NCI-H187 (cell line): ENCODE measurements around the gene PM20D1.
"Not testable (repeated sequence)": the region's sequence is repeated elsewhere in the genome, so short reads cannot be mapped to it uniquely, and the experiment has no call there.

Experiments used
- DNase-seq, 2 experiments: peaks; one replicate each; lab custom pipeline; 2025; lab: John Stamatoyannopoulos, UW

PM20D1 gene

GRCh38 chr1:205849619-205850355 lies at the start of gene PM20D1:
TSS of gene PM20D1 (minus strand) at chr1:205850132. CDS start at chr1:205850072, 60 bp downstream.
- no peak for DNase-seq

- no peak for DNase-seq
Measured at GRCh38 chr1:205896351-205896750, 46.4 kb upstream of the PM20D1 start.

- not testable (repeated sequence) for DNase-seq
Measured at GRCh38 chr1:205894119-205894518, 44.2 kb upstream of the PM20D1 start.

- DNase-seq = not testable (repeated sequence)
Measured at GRCh38 chr1:205892175-205892574, 42.2 kb upstream of the PM20D1 start.

- DNase-seq = not testable (repeated sequence)
Measured at GRCh38 chr1:205891481-205891880, 41.5 kb upstream of the PM20D1 start.

GRCh38 chr1:205890631-205891030 lies 40.7 kb upstream of the PM20D1 start:
- DNase-seq = not testable (repeated sequence)

- not testable (repeated sequence) for DNase-seq
Measured at GRCh38 chr1:205889706-205890105, 39.8 kb upstream of the PM20D1 start.

- DNase-seq = not testable (repeated sequence)
Measured at GRCh38 chr1:205889006-205889405, 39.1 kb upstream of the PM20D1 start.

GRCh38 chr1:205883792-205884191 lies 33.9 kb upstream of the PM20D1 start:
- no peak for DNase-seq

- DNase-seq = no peak
Measured at GRCh38 chr1:205880923-205881322, 31.0 kb upstream of the PM20D1 start.

GRCh38 chr1:205879974-205880373 lies 30.0 kb upstream of the PM20D1 start:
- no peak for DNase-seq

GRCh38 chr1:205878026-205878425 lies 28.1 kb upstream of the PM20D1 start:
- no peak for DNase-seq

GRCh38 chr1:205873148-205873547 lies 23.2 kb upstream of the PM20D1 start:
- not testable (repeated sequence) for DNase-seq

- DNase-seq = no peak
Measured at GRCh38 chr1:205870236-205870635, 20.3 kb upstream of the PM20D1 start.

- no peak for DNase-seq
Measured at GRCh38 chr1:205861540-205861939, 11.6 kb upstream of the PM20D1 start.

GRCh38 chr1:205858141-205858961 lies 8.4 kb upstream of the PM20D1 start:
- no peak for DNase-seq

- DNase-seq = not testable (repeated sequence)
Measured at GRCh38 chr1:205857501-205857900, 7.6 kb upstream of the PM20D1 start.

GRCh38 chr1:205856433-205856832 lies 6.5 kb upstream of the PM20D1 start:
- no peak for DNase-seq

- DNase-seq = no peak
Measured at GRCh38 chr1:205852969-205853368, 3.0 kb upstream of the PM20D1 start.

- DNase-seq = no peak
Measured at GRCh38 chr1:205851993-205852392, 2.1 kb upstream of the PM20D1 start.

- DNase-seq = no peak
Measured at GRCh38 chr1:205843036-205843859, 6.7 kb downstream of the PM20D1 start.

GRCh38 chr1:205842229-205842628 lies 7.7 kb downstream of the PM20D1 start:
- no peak for DNase-seq
